Measurements from ENCODE around the gene HNRNPDL. TPM values are rescaled to one million over a fixed set of nuclear protein-coding genes. Genes with fewer than 3 reads are reported as not detected.

The HNRNPDL gene
- total and polyA plus RNA-seq, 2 of the 4 experiments (the other 2 are of a cell fraction) = 52.9 to 276 TPM

- H2BK5ac ChIP-seq (ENCODE audit: low read depth, low read length, poor library complexity, severe bottlenecking) = no peak overlapping the region
- no CpG with 5 or more reads among the region's 7 CpGs for WGBS, 2 experiments (ENCODE audit: extremely low coverage in 2 of 2, insufficient read length in 1 of 2)
- H3K79me1 ChIP-seq (ENCODE audit: low read depth in 1 of 2, low read length in 2 of 2) = no peaks in the 10 kb centered on the region
- DNase-seq (no peak), ATAC-seq (ENCODE audit: low read depth) (no peak)
- H3K14ac ChIP-seq (replicated peaks; ENCODE audit: low read depth, low read length) = no peak overlapping the region
- TF ChIP-seq RAD21 (IDR thresholded peaks at IDR 0.05; ENCODE audit: low read length) (no peak), CEBPB (IDR thresholded peaks at IDR 0.05; ENCODE audit: low read depth, low read length) (no peak), FOS (IDR thresholded peaks at IDR 0.05; ENCODE audit: low read depth, low read length) (no peak), RCOR1 (IDR thresholded peaks at IDR 0.05; ENCODE audit: insufficient replicate concordance, low read length) (no peak), MAZ (IDR thresholded peaks at IDR 0.05; ENCODE audit: borderline replicate concordance, low read depth, low read length) (no peak), MXI1 (IDR thresholded peaks at IDR 0.05; ENCODE audit: borderline replicate concordance, low read depth, low read length) (no peak), ELK1 (IDR thresholded peaks at IDR 0.05; ENCODE audit: borderline replicate concordance, low read depth, low read length) (no peak), CTCF (conservative IDR thresholded peaks at IDR 0.05; ENCODE audit: low read depth, low read length) (no peak), NFE2L2 (IDR thresholded peaks at IDR 0.05; ENCODE audit: low read depth, low read length) (no peak), BHLHE40 (IDR thresholded peaks at IDR 0.05; ENCODE audit: low read depth, low read length) (no peak), SMC3 (IDR thresholded peaks at IDR 0.05; ENCODE audit: low read depth, low read length) (no peak), RFX5 (IDR thresholded peaks at IDR 0.05; ENCODE audit: low read depth, low read length) (no peak), POLR2A (IDR thresholded peaks at IDR 0.05; ENCODE audit: low read depth, low read length) (no peak), MAFK (IDR thresholded peaks at IDR 0.05; ENCODE audit: low read depth, low read length) (no peak), CHD1 (IDR thresholded peaks at IDR 0.05; ENCODE audit: low read depth, low read length) (no peak), USF2 (IDR thresholded peaks at IDR 0.05; ENCODE audit: low read depth, low read length) (no peak)
- H3K4me3 ChIP-seq (ENCODE audit: insufficient read depth, low read depth, low read length) = no peak overlapping the region
- H3K36me3 ChIP-seq (ENCODE audit: control insufficient read depth, insufficient read depth, low read length) = no peaks in the 10 kb centered on the region
- no peak overlapping the region for H2BK120ac ChIP-seq (ENCODE audit: low read depth, low read length)
- ChIA-PET POLR2A (ENCODE audit: unreplicated experiment) (no interaction called here), CTCF (interaction anchor here (0.6 to 1.2 kb wide), 2 partner anchors 8 to 28 kb away, joined by 3 to 4 read pairs; no protein-coding TSS in a partner anchor)
- no peak overlapping the region for H2AK9ac ChIP-seq (replicated peaks; ENCODE audit: low read depth, low read length, poor library complexity)
- no TSS peak for BruUV-seq (replicated peaks)
- H3K4ac ChIP-seq (ENCODE audit: low read depth, low read length) = no peak overlapping the region
- no peak overlapping the region for H4K8ac ChIP-seq (ENCODE audit: low read depth in 2 of 2, low read length in 2 of 2)
- intact Hi-C loops (cut with micrococcal nuclease) = no loop called here
- in situ Hi-C loops (cut with MboI; ENCODE audit: low sequenced_read_pairs) = no loop called here
- no peak overlapping the region for H2BK20ac ChIP-seq (ENCODE audit: low read depth, low read length)
- dilution Hi-C loops (cut with HindIII; ENCODE audit: low sequenced_read_pairs, unreplicated experiment) = no loop called here
- H3K18ac ChIP-seq (ENCODE audit: low read depth, low read length) = no peak overlapping the region
- no peak overlapping the region for H3K9ac ChIP-seq (ENCODE audit: low read depth, low read length)
- no peak overlapping the region for H3K56ac ChIP-seq (ENCODE audit: extremely low read depth, insufficient read depth, low read length)
- H2AFZ ChIP-seq (replicated peaks; ENCODE audit: low read length, poor library complexity) = no peak overlapping the region
- no peak overlapping the region for H3K4me2 ChIP-seq (ENCODE audit: low read depth, low read length)
- H3K9me1 ChIP-seq (ENCODE audit: insufficient read depth, low read length) = no peaks in the 10 kb centered on the region
- H4K5ac ChIP-seq (ENCODE audit: low read depth, low read length) = no peak overlapping the region
- no peak overlapping the region for H2BK15ac ChIP-seq (ENCODE audit: low read depth, low read length)
- H2AK5ac ChIP-seq (ENCODE audit: low read depth, low read length) = no peak overlapping the region
- no peaks in the 10 kb centered on the region for H3K27me3 ChIP-seq (ENCODE audit: control insufficient read depth, insufficient read depth, low read length)
- H3K9me3 ChIP-seq (ENCODE audit: control insufficient read depth, insufficient read depth, low read length) = no peaks in the 10 kb centered on the region
- no peaks in the 10 kb centered on the region for H4K20me1 ChIP-seq (ENCODE audit: insufficient read depth, low read length)
- H3K27ac ChIP-seq (ENCODE audit: insufficient read depth, low read length) = no peak overlapping the region
- no peak overlapping the region for H4K91ac ChIP-seq (ENCODE audit: insufficient read depth, low read depth, low read length)
- H3K4me1 ChIP-seq (ENCODE audit: control insufficient read depth, insufficient read depth, low read length) = no peaks in the 10 kb centered on the region
- H3K23ac ChIP-seq (ENCODE audit: low read depth, low read length) = no peak overlapping the region
These were observed 28.7 kb downstream of the HNRNPDL start for GRCh38 chr4:82401600-82401999.

Data from IMR-90 (cell line).